ENCODE data around the gene ZNF593OS.

The ZNF593OS gene

DNA sequence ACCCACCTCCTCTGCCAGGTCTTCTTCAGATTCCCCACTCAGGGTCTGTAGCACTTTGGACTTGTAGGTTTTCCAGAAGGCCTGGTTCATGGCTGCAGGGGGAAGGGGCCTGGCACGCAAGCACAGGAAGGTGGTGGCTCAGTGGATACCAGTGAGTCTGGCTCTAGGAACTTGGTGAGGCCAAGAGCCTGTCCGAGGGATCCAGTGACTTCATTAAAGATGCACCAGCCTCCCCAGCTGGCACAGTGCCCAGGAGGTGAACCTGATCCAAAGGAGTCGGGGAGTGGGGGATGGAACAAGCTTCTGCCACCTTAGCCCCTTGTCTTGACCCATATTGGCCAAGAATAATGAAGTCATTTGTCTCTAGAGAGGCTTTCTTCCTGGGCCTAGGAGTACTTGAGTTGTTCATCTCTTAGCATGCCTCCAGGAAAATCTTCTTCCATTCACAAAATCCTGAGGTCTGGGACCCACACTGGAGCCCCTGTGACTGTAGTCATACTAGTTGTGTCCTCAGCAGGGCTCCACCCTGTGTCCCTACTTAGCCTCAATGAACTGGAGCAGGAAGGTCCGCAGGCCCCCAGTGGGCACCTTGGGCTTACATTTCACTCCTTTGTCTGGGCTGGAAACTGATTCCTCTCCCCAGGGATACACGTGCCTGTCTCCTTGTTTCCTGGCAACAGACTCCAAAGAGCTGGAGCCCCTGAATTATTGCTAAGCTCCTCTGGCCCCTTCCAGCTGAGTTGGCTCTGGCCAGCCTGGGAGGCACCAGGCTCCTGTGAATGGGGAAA, 3.0 kb downstream of the ZNF593OS start, which contains the start of gene C1orf232:
TSS of gene C1orf232 (minus strand) at position 554 of the 788 bp plus-strand sequence. CDS start at position 90, 464 bp downstream.
- DNase-seq (no peak), ATAC-seq (ENCODE audit: insufficient read depth, low read depth) (no peak)
- Histone ChIP-seq H3K4me3 (ENCODE audit: low read depth in 1 of 2, low read length in 2 of 2) (peak within 1 kb of the TSS; percentile 56 to 84; a peak in 3 of 4 replicates), H3K9me3 (ENCODE audit: insufficient read depth, low read length, severe bottlenecking) (no peaks in the 10 kb centered on the region), H3K36me3 (ENCODE audit: insufficient read depth, low read length) (peaks cover 5% of the 10 kb centered on the region), H3K27ac (ENCODE audit: low read length) (peak within 1 kb of the TSS; percentile 45; the same call in 1 of the 2 replicates), H3K79me2 (ENCODE audit: insufficient read depth, low read length) (peaks cover 3% of the 10 kb centered on the region; the same call in 1 of the 2 replicates), H4K20me1 (ENCODE audit: insufficient read depth, low read length) (no peaks in the 10 kb centered on the region), H2AFZ (ENCODE audit: low read depth, low read length) (peak within 1 kb of the TSS; percentile 95), H3K9ac (ENCODE audit: low read depth, low read length) (peak within 1 kb of the TSS; percentile 83), H3K4me2 (ENCODE audit: insufficient read depth, low read length) (peak within 1 kb of the TSS; percentile 81), H3K27me3 (ENCODE audit: insufficient read depth, low read length, poor library complexity) (peaks cover 12% of the 10 kb centered on the region), H3K4me1 (ENCODE audit: insufficient read depth, low read length) (peaks cover 29% of the 10 kb centered on the region)
- TF ChIP-seq, protein P1, sequence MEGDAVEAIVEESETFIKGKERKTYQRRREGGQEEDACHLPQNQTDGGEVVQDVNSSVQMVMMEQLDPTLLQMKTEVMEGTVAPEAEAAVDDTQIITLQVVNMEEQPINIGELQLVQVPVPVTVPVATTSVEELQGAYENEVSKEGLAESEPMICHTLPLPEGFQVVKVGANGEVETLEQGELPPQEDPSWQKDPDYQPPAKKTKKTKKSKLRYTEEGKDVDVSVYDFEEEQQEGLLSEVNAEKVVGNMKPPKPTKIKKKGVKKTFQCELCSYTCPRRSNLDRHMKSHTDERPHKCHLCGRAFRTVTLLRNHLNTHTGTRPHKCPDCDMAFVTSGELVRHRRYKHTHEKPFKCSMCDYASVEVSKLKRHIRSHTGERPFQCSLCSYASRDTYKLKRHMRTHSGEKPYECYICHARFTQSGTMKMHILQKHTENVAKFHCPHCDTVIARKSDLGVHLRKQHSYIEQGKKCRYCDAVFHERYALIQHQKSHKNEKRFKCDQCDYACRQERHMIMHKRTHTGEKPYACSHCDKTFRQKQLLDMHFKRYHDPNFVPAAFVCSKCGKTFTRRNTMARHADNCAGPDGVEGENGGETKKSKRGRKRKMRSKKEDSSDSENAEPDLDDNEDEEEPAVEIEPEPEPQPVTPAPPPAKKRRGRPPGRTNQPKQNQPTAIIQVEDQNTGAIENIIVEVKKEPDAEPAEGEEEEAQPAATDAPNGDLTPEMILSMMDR (IDR thresholded peaks at IDR 0.05; ENCODE audit: borderline replicate concordance, extremely low read depth, low read length, poor library complexity, severe bottlenecking): no peak
- TF ChIP-seq EZH2 (IDR thresholded peaks at IDR 0.05; ENCODE audit: borderline replicate concordance, low read depth, low read length, severe bottlenecking): no peak

- peaks cover 28% of the 10 kb centered on the region for H3K27me3 ChIP-seq (ENCODE audit: insufficient read depth, low read length, poor library complexity)
- no peak overlapping the region for H3K9ac ChIP-seq (ENCODE audit: low read depth, low read length)
- peaks cover 5% of the 10 kb centered on the region for H3K36me3 ChIP-seq (ENCODE audit: insufficient read depth, low read length)
Observed at GRCh38 chr1:26166719-26167281, 4.8 kb downstream of the ZNF593OS start.

DNA sequence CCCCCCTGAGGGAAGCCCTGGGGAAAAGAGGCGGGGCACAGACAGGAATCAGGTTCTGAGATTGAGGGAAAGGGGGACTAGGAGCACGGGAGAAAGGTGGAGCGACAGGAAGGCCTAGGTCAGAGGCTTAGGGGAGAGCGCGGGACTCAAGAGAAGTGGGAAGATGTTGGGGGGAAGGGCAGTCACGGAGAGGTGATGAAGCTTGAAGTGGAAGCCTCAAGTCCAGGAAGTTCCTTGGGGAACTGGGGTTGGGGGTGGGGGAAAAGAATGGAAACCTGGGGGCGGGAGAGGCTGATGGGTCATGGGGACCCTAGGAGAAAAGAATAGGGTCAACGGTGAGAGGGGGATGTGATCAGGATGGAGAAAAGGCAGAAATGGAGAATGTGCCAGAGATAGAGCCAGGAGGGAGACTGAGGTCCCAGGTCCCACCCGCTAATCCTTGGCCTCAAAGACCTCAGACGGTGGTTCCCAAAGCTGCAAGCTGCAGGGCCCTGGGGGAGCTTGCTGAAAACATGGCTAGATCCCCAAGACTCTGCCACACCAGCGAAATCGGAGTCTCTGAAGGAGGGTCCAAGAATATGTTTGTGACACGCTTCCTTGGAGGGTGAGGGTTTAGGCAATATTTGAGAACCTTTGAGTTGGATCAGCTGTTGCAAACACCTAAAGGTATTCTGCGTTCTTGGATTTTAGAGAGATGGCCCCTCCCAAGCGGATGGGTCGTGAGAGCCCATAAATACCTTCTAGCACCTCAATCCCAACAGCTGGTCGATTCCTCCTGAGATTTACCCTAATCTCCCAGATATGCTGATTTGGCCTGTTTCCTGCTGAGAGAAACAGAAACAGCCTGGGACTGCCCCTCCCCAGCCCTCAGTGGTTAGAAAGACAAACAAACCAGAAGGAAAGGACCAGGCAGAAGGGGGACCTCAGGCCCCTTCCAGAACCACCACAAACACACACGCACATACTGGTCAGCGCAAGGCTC, 6.5 kb downstream of the ZNF593OS start:
- Histone ChIP-seq H3K4me2 (ENCODE audit: insufficient read depth, low read length) (no peak overlapping the region), H3K4me1 (ENCODE audit: insufficient read depth, low read length) (peaks cover 15% of the 10 kb centered on the region), H3K79me2 (ENCODE audit: insufficient read depth, low read length) (no peaks in the 10 kb centered on the region), H3K27ac (ENCODE audit: low read length) (no peak overlapping the region), H3K9ac (ENCODE audit: low read depth, low read length) (no peak overlapping the region), H3K4me3 (ENCODE audit: low read depth in 1 of 2, low read length in 2 of 2) (no peak overlapping the region), H3K36me3 (ENCODE audit: insufficient read depth, low read length) (no peaks in the 10 kb centered on the region; the same call in 1 of the 2 replicates), H4K20me1 (ENCODE audit: insufficient read depth, low read length) (no peaks in the 10 kb centered on the region), H2AFZ (ENCODE audit: low read depth, low read length) (no peak overlapping the region), H3K27me3 (ENCODE audit: insufficient read depth, low read length, poor library complexity) (peaks cover 37% of the 10 kb centered on the region), H3K9me3 (ENCODE audit: insufficient read depth, low read length, severe bottlenecking) (no peaks in the 10 kb centered on the region)
- TF ChIP-seq, protein P1 (IDR thresholded peaks at IDR 0.05; ENCODE audit: borderline replicate concordance, extremely low read depth, low read length, poor library complexity, severe bottlenecking): no peak
- TF ChIP-seq EZH2 (IDR thresholded peaks at IDR 0.05; ENCODE audit: borderline replicate concordance, low read depth, low read length, severe bottlenecking): no peak
- no peak for ATAC-seq (ENCODE audit: insufficient read depth, low read depth)
- no peak for DNase-seq

More at GRCh38 chr1:26166719-26167281, 4.8 kb downstream of the ZNF593OS start:
- H3K4me3 ChIP-seq (ENCODE audit: low read depth in 1 of 2, low read length in 2 of 2): no peak overlapping the region
- no peak overlapping the region for H3K4me2 ChIP-seq (ENCODE audit: insufficient read depth, low read length)
- H2AFZ ChIP-seq (ENCODE audit: low read depth, low read length): no peak overlapping the region
- H3K9me3 ChIP-seq (ENCODE audit: insufficient read depth, low read length, severe bottlenecking): no peaks in the 10 kb centered on the region
- TF ChIP-seq, protein P1 (IDR thresholded peaks at IDR 0.05; ENCODE audit: borderline replicate concordance, extremely low read depth, low read length, poor library complexity, severe bottlenecking): no peak
- TF ChIP-seq EZH2 (IDR thresholded peaks at IDR 0.05; ENCODE audit: borderline replicate concordance, low read depth, low read length, severe bottlenecking): no peak
- H4K20me1 ChIP-seq (ENCODE audit: insufficient read depth, low read length): no peaks in the 10 kb centered on the region
- ATAC-seq (ENCODE audit: insufficient read depth, low read depth) (no peak), DNase-seq (no peak)
- H3K4me1 ChIP-seq (ENCODE audit: insufficient read depth, low read length): peaks cover 29% of the 10 kb centered on the region
- H3K27ac ChIP-seq (ENCODE audit: low read length): no peak overlapping the region
- peaks cover 3% of the 10 kb centered on the region; the same call in 1 of the 2 replicates for H3K79me2 ChIP-seq (ENCODE audit: insufficient read depth, low read length)

All from DND-41 (cell line).